Liver (tissue), 9 donors: ENCODE results near the gene INO80. TPM values are rescaled to one million over a fixed set of nuclear protein-coding genes. Genes with fewer than 3 reads are reported as not detected.

Experiments
- DNase-seq: peaks from one replicate; pipeline ENCODE4 v3.0.0-alpha.2; 2017; ENCODE audit warnings: low spot score
- H3K27ac ChIP-seq, 2 donors: one replicate each; pipeline ENCODE4 v1.7.0; 2013; ENCODE audit warnings: inconsistent platforms in 2 of 2, low read length in 2 of 2, control low read depth in 1 of 2, low read depth in 1 of 2, mild to moderate bottlenecking in 1 of 2
- H3K27me3 ChIP-seq, 4 donors: one replicate each; pipeline versions ENCODE4 v1.6.1 to v1.7.0; 2013; ENCODE audit warnings: low read length in 3 of 4, inconsistent platforms in 1 of 4, mild to moderate bottlenecking in 1 of 4, moderate library complexity in 1 of 4; ENCODE audit not compliant: control insufficient read depth in 4 of 4, insufficient read depth in 4 of 4
- H3K36me3 ChIP-seq, 4 donors: one replicate each; pipeline versions ENCODE4 v1.6.1 to v1.7.0; 2013; ENCODE audit warnings: low read length in 3 of 4, mild to moderate bottlenecking in 3 of 4, low read depth in 1 of 4, moderate library complexity in 1 of 4; ENCODE audit not compliant: control insufficient read depth in 4 of 4, insufficient read depth in 3 of 4
- H3K4me1 ChIP-seq, 4 donors: one replicate each; pipeline versions ENCODE4 v1.6.1 to v1.7.0; 2013; ENCODE audit warnings: low read length in 3 of 4, mild to moderate bottlenecking in 3 of 4, moderate library complexity in 1 of 4; ENCODE audit not compliant: control insufficient read depth in 4 of 4, insufficient read depth in 4 of 4
- H3K4me3 ChIP-seq, 3 donors: one replicate each; pipeline versions ENCODE4 v1.6.1 to v1.7.0; 2013; ENCODE audit warnings: low read length in 3 of 3, control low read depth in 1 of 3, low read depth in 1 of 3, mild to moderate bottlenecking in 1 of 3
- H3K9ac ChIP-seq, 2 donors: one replicate each; pipeline ENCODE4 v1.7.0; 2013; ENCODE audit warnings: low read length in 2 of 2, mild to moderate bottlenecking in 2 of 2, moderate library complexity in 2 of 2, control low read depth in 1 of 2, low read depth in 1 of 2
- H3K9me3 ChIP-seq, 4 donors: one replicate each; pipeline versions ENCODE4 v1.6.1 to v1.7.0; 2013; ENCODE audit warnings: low read length in 3 of 4; ENCODE audit not compliant: control insufficient read depth in 4 of 4
- ATF3 ChIP-seq: IDR thresholded peaks from 2 replicates; pipeline ENCODE4 v1.6.1; 2016; ENCODE audit warnings: antibody characterized with exemption
- EGR1 ChIP-seq, 2 donors: IDR thresholded peaks; 2 replicates each; pipeline ENCODE4 v1.6.1; 2016 to 2018; ENCODE audit warnings: antibody characterized with exemption in 2 of 2, low read depth in 2 of 2
- FOXA1 ChIP-seq: IDR thresholded peaks from 2 replicates; pipeline ENCODE4 v1.6.1; 2016; ENCODE audit warnings: antibody characterized with exemption
- FOXA2 ChIP-seq: IDR thresholded peaks from 2 replicates; pipeline ENCODE4 v1.6.1; 2016; ENCODE audit warnings: antibody characterized with exemption
- GABPA ChIP-seq, 2 donors: IDR thresholded peaks in 1 of 2; conservative IDR thresholded peaks in 1 of 2; 2 replicates each; pipeline ENCODE4 v1.6.1; 2016; ENCODE audit warnings: antibody characterized with exemption in 2 of 2, mild to moderate bottlenecking in 1 of 2, moderate library complexity in 1 of 2
- HNF4A ChIP-seq, 2 donors: conservative IDR thresholded peaks; 2 replicates each; pipeline ENCODE4 v1.6.1; 2016; ENCODE audit warnings: antibody characterized with exemption in 2 of 2, mild to moderate bottlenecking in 2 of 2
- HNF4G ChIP-seq: IDR thresholded peaks from 2 replicates; pipeline ENCODE4 v1.6.1; 2016; ENCODE audit warnings: antibody characterized with exemption
- JUND ChIP-seq, 2 donors: IDR thresholded peaks; 2 replicates each; pipeline ENCODE4 v1.6.1; 2016; ENCODE audit warnings: antibody characterized with exemption in 2 of 2
- MAX ChIP-seq: IDR thresholded peaks from 2 replicates; pipeline ENCODE4 v1.6.1; 2016; ENCODE audit warnings: antibody characterized with exemption
- NR2F2 ChIP-seq: IDR thresholded peaks from 2 replicates; pipeline ENCODE4 v1.6.1; 2016; ENCODE audit warnings: antibody characterized with exemption
- RAD21 ChIP-seq, 2 donors: IDR thresholded peaks; 2 replicates each; pipeline ENCODE4 v1.6.1; 2016; ENCODE audit warnings: antibody characterized with exemption in 2 of 2, mild to moderate bottlenecking in 2 of 2
- REST ChIP-seq: IDR thresholded peaks from 2 replicates; pipeline ENCODE4 v1.6.1; 2016; ENCODE audit warnings: antibody characterized with exemption, mild to moderate bottlenecking
- RXRA ChIP-seq, 2 donors: IDR thresholded peaks; 2 replicates each; pipeline ENCODE4 v1.6.1; 2017 to 2018; ENCODE audit warnings: antibody characterized with exemption in 2 of 2, mild to moderate bottlenecking in 1 of 2
- SP1 ChIP-seq: IDR thresholded peaks from 2 replicates; pipeline ENCODE4 v1.6.1; 2018; ENCODE audit warnings: antibody characterized with exemption, mild to moderate bottlenecking
- TAF1 ChIP-seq: conservative IDR thresholded peaks from 2 replicates; pipeline ENCODE4 v1.6.1; 2016; ENCODE audit warnings: antibody characterized with exemption, mild to moderate bottlenecking
- YY1 ChIP-seq: IDR thresholded peaks from 2 replicates; pipeline ENCODE4 v1.6.1; 2016; ENCODE audit warnings: antibody characterized with exemption, mild to moderate bottlenecking
- WGBS: extraction: QIAGEN DNeasy Blood & Tissue Kit; methylation state at CpG from one replicate; pipeline ENCODE4 v1.1.7; 2013; 5-methylcytosine and 5-hydroxymethylcytosine counted together
- polyA plus RNA-seq, 2 donors: library from polyadenylated mRNA; stranded (reverse) in 1 of 2; unstranded in 1 of 2; fragments of 200-250 nt in 1 of 2; fragments of >200 nt in 1 of 2; fragmentation: Nextera tagmentation in 1 of 2; extraction: Ambion mirVana in 1 of 2; gene quantifications; one replicate each; pipeline versions ENCODE4 v1.2.1 to v1.2.3, GENCODE V29; 2013 to 2015
- total RNA-seq, 2 donors: library from RNA; depleted of rRNA; stranded (reverse); fragments of >200 nt; gene quantifications; one replicate each; pipeline ENCODE4 v1.2.3, GENCODE V29; 2014
- TF ChIP-seq, protein P1 (sequence below): IDR thresholded peaks from 2 replicates; pipeline ENCODE4 v1.6.1; 2016; ENCODE audit warnings: antibody characterized with exemption
- TF ChIP-seq, protein P2 (sequence below): fragments of 150-350 bp; IDR thresholded peaks from 2 replicates; pipeline ENCODE4 v1.5.1; 2017; ENCODE audit warnings: improper control_type of control experiment, low read depth, low read length; ENCODE audit not compliant: missing input control
- donor health status: healthy.
- donor health status: healthy.
- donor health status: healthy.
- donor health status: healthy.
- donor health status: healthy.

The INO80 gene
- total and polyA plus RNA-seq, 4 donors, result 3.2 to 19.7 (median 9.4) TPM

DNA sequence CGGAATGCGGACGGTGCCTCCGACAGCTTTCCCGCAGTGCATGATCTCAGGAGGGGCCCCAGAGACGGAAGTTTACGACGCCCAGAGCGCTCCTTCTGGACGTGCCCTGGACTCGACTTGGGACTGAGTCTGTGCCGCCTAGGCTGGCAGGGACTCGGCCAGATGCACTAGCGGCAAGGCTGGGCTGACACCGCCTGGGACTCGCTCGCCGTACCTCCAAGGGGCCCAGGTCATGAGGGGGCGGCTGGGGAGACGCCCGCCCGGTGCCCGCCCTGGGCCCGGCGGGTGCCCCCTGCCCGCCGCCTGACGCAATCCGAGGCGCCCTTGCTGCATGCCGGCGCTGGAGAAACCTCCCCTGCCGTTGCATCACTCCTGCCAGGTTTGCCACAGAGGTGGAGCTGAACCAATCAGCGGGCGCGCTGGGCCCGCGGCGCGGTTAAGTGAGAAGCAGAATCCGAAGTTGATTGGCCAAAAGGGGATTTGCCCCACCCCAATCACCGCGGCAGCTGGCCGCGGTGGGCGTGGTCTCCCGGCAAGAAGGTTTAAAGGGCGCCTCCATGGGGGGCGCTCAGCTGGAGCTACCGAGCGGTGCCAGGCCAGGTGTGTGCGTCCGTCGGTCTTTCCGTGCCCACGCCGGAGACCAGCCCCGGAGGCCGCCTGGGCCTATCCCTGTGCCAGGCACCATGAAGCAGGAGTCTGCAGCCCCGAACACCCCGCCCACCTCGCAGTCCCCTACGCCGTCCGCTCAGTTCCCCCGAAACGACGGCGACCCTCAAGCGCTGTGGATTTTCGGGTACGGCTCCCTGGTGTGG, 163.0 kb downstream of the INO80 start, which contains the start of gene CHAC1:
CHAC1 (plus strand) TSS at position 571 of the 812 bp plus-strand sequence; CDS start at position 684, 113 bp downstream.
- no peak for TF ChIP-seq REST
- TF ChIP-seq, protein P1, sequence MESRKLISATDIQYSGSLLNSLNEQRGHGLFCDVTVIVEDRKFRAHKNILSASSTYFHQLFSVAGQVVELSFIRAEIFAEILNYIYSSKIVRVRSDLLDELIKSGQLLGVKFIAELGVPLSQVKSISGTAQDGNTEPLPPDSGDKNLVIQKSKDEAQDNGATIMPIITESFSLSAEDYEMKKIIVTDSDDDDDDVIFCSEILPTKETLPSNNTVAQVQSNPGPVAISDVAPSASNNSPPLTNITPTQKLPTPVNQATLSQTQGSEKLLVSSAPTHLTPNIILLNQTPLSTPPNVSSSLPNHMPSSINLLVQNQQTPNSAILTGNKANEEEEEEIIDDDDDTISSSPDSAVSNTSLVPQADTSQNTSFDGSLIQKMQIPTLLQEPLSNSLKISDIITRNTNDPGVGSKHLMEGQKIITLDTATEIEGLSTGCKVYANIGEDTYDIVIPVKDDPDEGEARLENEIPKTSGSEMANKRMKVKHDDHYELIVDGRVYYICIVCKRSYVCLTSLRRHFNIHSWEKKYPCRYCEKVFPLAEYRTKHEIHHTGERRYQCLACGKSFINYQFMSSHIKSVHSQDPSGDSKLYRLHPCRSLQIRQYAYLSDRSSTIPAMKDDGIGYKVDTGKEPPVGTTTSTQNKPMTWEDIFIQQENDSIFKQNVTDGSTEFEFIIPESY, result no peak
- TF ChIP-seq HNF4G, result no peak
- TF ChIP-seq YY1, result peak; percentile 49
- TF ChIP-seq, protein P2, sequence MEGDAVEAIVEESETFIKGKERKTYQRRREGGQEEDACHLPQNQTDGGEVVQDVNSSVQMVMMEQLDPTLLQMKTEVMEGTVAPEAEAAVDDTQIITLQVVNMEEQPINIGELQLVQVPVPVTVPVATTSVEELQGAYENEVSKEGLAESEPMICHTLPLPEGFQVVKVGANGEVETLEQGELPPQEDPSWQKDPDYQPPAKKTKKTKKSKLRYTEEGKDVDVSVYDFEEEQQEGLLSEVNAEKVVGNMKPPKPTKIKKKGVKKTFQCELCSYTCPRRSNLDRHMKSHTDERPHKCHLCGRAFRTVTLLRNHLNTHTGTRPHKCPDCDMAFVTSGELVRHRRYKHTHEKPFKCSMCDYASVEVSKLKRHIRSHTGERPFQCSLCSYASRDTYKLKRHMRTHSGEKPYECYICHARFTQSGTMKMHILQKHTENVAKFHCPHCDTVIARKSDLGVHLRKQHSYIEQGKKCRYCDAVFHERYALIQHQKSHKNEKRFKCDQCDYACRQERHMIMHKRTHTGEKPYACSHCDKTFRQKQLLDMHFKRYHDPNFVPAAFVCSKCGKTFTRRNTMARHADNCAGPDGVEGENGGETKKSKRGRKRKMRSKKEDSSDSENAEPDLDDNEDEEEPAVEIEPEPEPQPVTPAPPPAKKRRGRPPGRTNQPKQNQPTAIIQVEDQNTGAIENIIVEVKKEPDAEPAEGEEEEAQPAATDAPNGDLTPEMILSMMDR, result no peak
- no peak for TF ChIP-seq FOXA2
- TF ChIP-seq HNF4A (conservative IDR thresholded peaks at IDR 0.05), result peak in 1 of 2 donors; percentile 34
- TF ChIP-seq GABPA (IDR thresholded peaks at IDR 0.05 in 1 of 2, conservative IDR thresholded peaks at IDR 0.05 in 1 of 2), result no peak
- peak; percentile 7 to 15 for TF ChIP-seq RXRA (IDR thresholded peaks at IDR 0.05)
- TF ChIP-seq JUND (IDR thresholded peaks at IDR 0.05), result no peak
- TF ChIP-seq MAX, result no peak
- TF ChIP-seq FOXA1, result no peak
- peak in 1 of 2 donors; percentile 10 for TF ChIP-seq RAD21 (IDR thresholded peaks at IDR 0.05)
- TF ChIP-seq TAF1, result no peak
- TF ChIP-seq NR2F2, result no peak
- peak; percentile 94 for TF ChIP-seq ATF3
- TF ChIP-seq SP1, result peak; percentile 79
- no peak for TF ChIP-seq EGR1 (IDR thresholded peaks at IDR 0.05; ENCODE audit: low read depth in 2 of 2)
- Histone ChIP-seq H3K4me3 (peak within 1 kb of the TSS; percentile 62 to 86 (median 79)), H3K27ac (peak within 1 kb of the TSS; percentile 89 to 91), H3K9ac (peak within 1 kb of the TSS in 1 of 2 donors; percentile 83), H3K9me3 (no peaks in the 10 kb centered on the region), H3K4me1 (peaks cover 8 to 38% (median 25%) of the 10 kb centered on the region in 4 donors), H3K27me3 (no peaks in the 10 kb centered on the region), H3K36me3 (no peaks in the 10 kb centered on the region)
- peak; percentile 83 for DNase-seq
- under 1% methylated on average over 72 of the region's 72 CpGs for WGBS
